DND-41 (cell line): ENCODE data around the gene WDR41.

Experiments used
- ATAC-seq: fragments of 200-7000 bp; cut with Tn5 transposase; 3 replicates; pipeline ENCODE4 v1.9.1; 2021; ENCODE audit warnings: low read depth; ENCODE audit not compliant: insufficient read depth
- DNase-seq: peaks from one replicate; pipeline ENCODE4 v3.0.0-alpha.2; 2020
- H2AFZ ChIP-seq: 2 replicates; pipeline ENCODE4 v1.6.0; 2012; ENCODE audit warnings: low read depth, low read length
- H3K27ac ChIP-seq: 2 replicates; pipeline ENCODE4 v1.5.1; 2012; ENCODE audit warnings: low read length, inconsistent platforms
- H3K27me3 ChIP-seq: fragments of 200-600 bp; sonication (generic); 2 replicates; pipeline ENCODE4 v1.6.0; 2012; ENCODE audit warnings: low read length, mild to moderate bottlenecking, inconsistent platforms; ENCODE audit not compliant: insufficient read depth, poor library complexity
- H3K36me3 ChIP-seq: 2 replicates; pipeline ENCODE4 v1.5.1; 2012; ENCODE audit warnings: low read length, inconsistent platforms; ENCODE audit not compliant: insufficient read depth
- H3K4me1 ChIP-seq: 2 replicates; pipeline ENCODE4 v1.5.1; 2012; ENCODE audit warnings: mild to moderate bottlenecking, low read length; ENCODE audit not compliant: insufficient read depth
- H3K4me2 ChIP-seq: 2 replicates; pipeline ENCODE4 v1.6.0; 2012; ENCODE audit warnings: mild to moderate bottlenecking, moderate library complexity, low read length, inconsistent platforms; ENCODE audit not compliant: insufficient read depth
- H3K4me3 ChIP-seq, 2 experiments: fragments of 200-600 bp in 1 of 2; shearing (Covaris generic) in 1 of 2; 2 replicates each; pipeline ENCODE4 v1.5.1; 2012 to 2016; ENCODE audit warnings: inconsistent platforms in 2 of 2, low read length in 2 of 2, mild to moderate bottlenecking in 2 of 2, low read depth in 1 of 2, moderate library complexity in 1 of 2
- H3K79me2 ChIP-seq: 2 replicates; pipeline ENCODE4 v1.6.0; 2012; ENCODE audit warnings: low read length, inconsistent platforms; ENCODE audit not compliant: insufficient read depth
- H3K9ac ChIP-seq: 2 replicates; pipeline ENCODE4 v1.6.0; 2012; ENCODE audit warnings: low read depth, mild to moderate bottlenecking, inconsistent platforms, low read length, moderate library complexity
- H3K9me3 ChIP-seq: 2 replicates; pipeline ENCODE4 v1.5.1; 2012; ENCODE audit warnings: low read length, moderate library complexity, mild to moderate bottlenecking, inconsistent platforms; ENCODE audit not compliant: insufficient read depth, severe bottlenecking
- H4K20me1 ChIP-seq: 2 replicates; pipeline ENCODE4 v1.6.0; 2012; ENCODE audit warnings: low read length; ENCODE audit not compliant: insufficient read depth
- EZH2 ChIP-seq: IDR thresholded peaks from 3 replicates; pipeline ENCODE4 v1.6.1; 2012; ENCODE audit warnings: borderline replicate concordance, low read depth, mild to moderate bottlenecking, moderate library complexity, low read length, inconsistent platforms; ENCODE audit not compliant: severe bottlenecking
- TF ChIP-seq, protein P1 (sequence below): IDR thresholded peaks from 2 replicates; pipeline ENCODE4 v1.5.1; 2012; ENCODE audit warnings: borderline replicate concordance, low read length, moderate library complexity, mild to moderate bottlenecking; ENCODE audit not compliant: poor library complexity, severe bottlenecking; ENCODE audit errors: extremely low read depth

Gene WDR41

GRCh38 chr5:77426670-77427069 is 65.4 kb downstream of the WDR41 start:
- H3K4me2 ChIP-seq, result no peak overlapping the region
- no peaks in the 10 kb centered on the region for H3K4me1 ChIP-seq
- H3K27ac ChIP-seq, result no peak overlapping the region
- H2AFZ ChIP-seq, result no peak overlapping the region
- TF ChIP-seq EZH2, result no peak
- TF ChIP-seq, protein P1, sequence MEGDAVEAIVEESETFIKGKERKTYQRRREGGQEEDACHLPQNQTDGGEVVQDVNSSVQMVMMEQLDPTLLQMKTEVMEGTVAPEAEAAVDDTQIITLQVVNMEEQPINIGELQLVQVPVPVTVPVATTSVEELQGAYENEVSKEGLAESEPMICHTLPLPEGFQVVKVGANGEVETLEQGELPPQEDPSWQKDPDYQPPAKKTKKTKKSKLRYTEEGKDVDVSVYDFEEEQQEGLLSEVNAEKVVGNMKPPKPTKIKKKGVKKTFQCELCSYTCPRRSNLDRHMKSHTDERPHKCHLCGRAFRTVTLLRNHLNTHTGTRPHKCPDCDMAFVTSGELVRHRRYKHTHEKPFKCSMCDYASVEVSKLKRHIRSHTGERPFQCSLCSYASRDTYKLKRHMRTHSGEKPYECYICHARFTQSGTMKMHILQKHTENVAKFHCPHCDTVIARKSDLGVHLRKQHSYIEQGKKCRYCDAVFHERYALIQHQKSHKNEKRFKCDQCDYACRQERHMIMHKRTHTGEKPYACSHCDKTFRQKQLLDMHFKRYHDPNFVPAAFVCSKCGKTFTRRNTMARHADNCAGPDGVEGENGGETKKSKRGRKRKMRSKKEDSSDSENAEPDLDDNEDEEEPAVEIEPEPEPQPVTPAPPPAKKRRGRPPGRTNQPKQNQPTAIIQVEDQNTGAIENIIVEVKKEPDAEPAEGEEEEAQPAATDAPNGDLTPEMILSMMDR, result no peak
- no peaks in the 10 kb centered on the region for H3K27me3 ChIP-seq
- no peak overlapping the region for H3K4me3 ChIP-seq
- no peak for ATAC-seq
- peaks cover 17% of the 10 kb centered on the region for H3K36me3 ChIP-seq
- no peaks in the 10 kb centered on the region for H4K20me1 ChIP-seq
- no peaks in the 10 kb centered on the region for H3K9me3 ChIP-seq
- H3K9ac ChIP-seq, result no peak overlapping the region
- no peaks in the 10 kb centered on the region for H3K79me2 ChIP-seq
- no peak for DNase-seq

DNA sequence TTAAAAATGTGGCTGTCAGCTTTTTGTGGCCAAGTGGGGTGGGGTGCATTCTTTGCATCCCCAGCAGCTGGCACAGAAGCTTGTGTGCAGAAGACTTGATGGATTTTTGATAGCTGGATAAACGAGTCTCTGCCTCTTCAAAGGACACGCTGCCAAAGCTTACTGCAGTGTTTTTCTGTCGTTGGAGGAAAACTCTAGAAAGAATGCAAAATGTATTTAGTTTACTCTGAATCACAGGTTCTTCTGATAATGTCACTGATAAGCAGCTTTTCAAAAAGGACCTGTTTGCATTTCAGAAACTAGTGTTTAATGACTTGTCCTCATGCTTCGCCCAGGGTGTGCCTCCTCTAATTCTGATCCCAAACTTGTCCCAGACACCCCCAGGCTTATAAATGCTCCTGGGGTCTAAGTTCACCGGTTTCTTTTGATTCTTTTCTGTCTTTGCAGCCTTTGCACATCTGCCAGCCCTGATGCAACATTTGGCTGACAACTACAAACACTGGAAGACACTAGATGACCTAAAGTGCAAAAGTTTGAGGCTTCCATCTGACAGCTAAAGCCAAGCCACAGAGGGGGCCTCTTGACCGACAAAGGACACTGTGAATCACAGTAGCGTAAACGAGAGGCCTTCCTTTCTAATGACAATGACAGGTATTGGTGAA is 66.0 kb downstream of the WDR41 start:
- Histone ChIP-seq H3K4me1 (no peaks in the 10 kb centered on the region), H3K27ac (no peak overlapping the region), H3K9me3 (no peaks in the 10 kb centered on the region), H3K4me2 (no peak overlapping the region), H3K27me3 (no peaks in the 10 kb centered on the region), H2AFZ (no peak overlapping the region), H4K20me1 (no peaks in the 10 kb centered on the region), H3K36me3 (peaks cover 14% of the 10 kb centered on the region; the same call in 1 of the 2 replicates), H3K9ac (no peak overlapping the region), H3K4me3 (no peak overlapping the region), H3K79me2 (no peaks in the 10 kb centered on the region)
- no peak for ATAC-seq
- DNase-seq, result no peak
- no peak for TF ChIP-seq EZH2
- TF ChIP-seq, protein P1, result no peak

GRCh38 chr5:77425420-77425819 is 66.7 kb downstream of the WDR41 start:
- Histone ChIP-seq H3K9me3 (no peaks in the 10 kb centered on the region), H3K4me2 (no peak overlapping the region), H3K9ac (no peak overlapping the region), H3K36me3 (peaks cover 9% of the 10 kb centered on the region; the same call in 1 of the 2 replicates), H3K27me3 (no peaks in the 10 kb centered on the region), H3K27ac (no peak overlapping the region), H3K4me3 (no peak overlapping the region), H3K79me2 (no peaks in the 10 kb centered on the region), H3K4me1 (no peaks in the 10 kb centered on the region), H2AFZ (no peak overlapping the region), H4K20me1 (no peaks in the 10 kb centered on the region)
- DNase-seq, result no peak
- no peak for TF ChIP-seq EZH2
- TF ChIP-seq, protein P1, result no peak
- ATAC-seq, result no peak
